GM19328 (cell line): Measurements from ENCODE around the gene PITPNB.

Experiments
- ATAC-seq: cut with Tn5 transposase; IDR thresholded peaks from one replicate; pipeline ENCODE4 v1.9.1; 2021; ENCODE audit warnings: mild to moderate bottlenecking, moderate library complexity; ENCODE audit not compliant: unreplicated experiment

The PITPNB gene

DNA sequence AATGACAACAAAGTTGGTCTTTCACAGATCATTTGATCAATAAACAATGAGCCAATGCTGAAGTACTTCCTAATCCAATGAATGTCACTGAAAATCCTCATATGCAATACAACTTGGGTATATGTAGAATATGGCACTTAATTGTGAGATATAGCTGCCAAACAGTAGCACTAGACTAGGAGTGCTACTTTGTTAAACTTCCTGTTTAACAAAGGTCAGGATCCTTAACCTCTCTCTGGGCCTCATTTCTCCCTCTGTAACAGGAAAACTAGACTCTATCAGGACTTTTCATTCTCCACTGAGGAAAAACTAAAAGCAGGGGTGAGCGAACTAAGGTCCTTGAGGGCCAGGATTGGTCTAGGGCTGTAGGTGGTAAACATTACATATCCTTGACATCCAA lies 56.1 kb downstream of the PITPNB start:
- no peak for ATAC-seq

DNA sequence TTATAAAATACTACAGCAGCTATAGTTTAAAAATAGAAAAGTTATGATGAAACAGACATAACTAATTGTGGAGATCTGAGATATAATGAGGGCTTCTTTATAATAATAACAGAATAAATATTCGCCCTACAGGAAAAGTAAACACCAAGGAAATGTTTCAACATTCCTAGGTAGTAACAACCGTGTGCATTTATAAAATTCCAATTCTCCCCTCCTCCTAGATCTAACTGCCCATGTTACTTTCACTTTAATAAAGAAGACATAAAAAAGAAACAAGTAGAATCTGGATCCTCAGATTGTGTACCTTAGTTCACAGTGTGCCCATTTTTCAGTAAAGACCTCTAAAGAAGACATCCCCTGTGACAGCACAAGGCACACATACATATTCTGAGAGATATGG lies 59.7 kb downstream of the PITPNB start:
- no peak for ATAC-seq

DNA sequence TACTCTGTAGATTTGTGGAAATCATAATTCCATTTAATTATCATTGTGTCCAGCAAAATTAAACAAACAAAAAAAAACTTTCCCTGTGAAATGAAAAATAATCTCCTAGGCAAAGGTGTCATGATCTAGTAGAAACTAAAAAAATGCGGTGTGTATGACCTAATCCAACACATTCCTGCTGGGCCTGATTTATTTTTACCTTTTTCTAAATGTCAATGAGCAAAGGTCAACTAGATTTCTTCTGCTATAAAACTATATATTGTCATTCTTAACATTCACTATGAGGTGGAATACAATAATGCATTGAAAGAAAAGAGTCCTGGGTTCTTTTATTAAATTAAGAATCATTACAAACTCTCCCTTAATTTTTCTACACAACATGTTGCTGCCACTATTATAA lies 60.4 kb downstream of the PITPNB start:
- ATAC-seq, result no peak

DNA sequence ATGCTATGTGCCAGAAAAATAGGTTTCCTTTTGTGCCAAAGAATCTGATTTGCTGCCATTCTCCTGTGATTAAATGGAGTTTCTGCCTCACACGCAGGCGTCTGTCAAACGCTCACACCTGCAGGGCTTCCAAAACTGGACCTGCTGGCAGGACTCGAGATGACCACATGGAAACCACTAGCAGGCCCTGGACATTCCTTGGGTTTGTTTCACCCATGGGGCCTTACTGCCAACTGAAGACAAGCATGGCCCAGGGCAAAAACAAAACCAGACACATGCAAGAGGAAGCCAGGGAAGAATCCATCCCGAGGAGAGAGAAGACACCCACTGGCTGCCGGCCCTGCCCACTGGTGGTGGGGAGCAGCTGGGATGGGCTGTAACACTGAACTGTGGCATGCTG lies 61.6 kb downstream of the PITPNB start:
- no peak for ATAC-seq

DNA sequence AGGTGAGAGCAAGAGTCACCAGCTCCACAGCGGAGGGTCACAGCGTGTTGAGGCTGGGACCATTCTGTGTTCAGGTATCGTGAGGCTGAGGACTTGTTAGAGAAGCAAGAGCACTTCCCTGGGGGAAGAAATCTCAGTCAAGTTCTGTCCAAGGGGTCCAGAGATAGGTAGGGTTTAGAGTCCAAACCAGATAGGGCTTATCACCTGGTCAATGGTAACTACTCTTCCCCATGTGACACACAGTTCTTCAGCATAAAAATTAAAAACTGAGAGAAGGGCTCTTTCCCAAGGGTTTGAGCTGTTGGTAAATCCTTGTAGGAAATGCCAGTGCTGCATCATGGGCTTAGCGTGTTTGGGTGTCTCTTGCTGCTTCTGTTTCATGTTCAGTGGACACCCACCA lies 62.7 kb downstream of the PITPNB start:
- no peak for ATAC-seq

GRCh38 chr22:27853424-27853823 lies 65.6 kb downstream of the PITPNB start:
- ATAC-seq, result no peak

GRCh38 chr22:27851974-27852746 lies 66.9 kb downstream of the PITPNB start:
- ATAC-seq, result no peak

DNA sequence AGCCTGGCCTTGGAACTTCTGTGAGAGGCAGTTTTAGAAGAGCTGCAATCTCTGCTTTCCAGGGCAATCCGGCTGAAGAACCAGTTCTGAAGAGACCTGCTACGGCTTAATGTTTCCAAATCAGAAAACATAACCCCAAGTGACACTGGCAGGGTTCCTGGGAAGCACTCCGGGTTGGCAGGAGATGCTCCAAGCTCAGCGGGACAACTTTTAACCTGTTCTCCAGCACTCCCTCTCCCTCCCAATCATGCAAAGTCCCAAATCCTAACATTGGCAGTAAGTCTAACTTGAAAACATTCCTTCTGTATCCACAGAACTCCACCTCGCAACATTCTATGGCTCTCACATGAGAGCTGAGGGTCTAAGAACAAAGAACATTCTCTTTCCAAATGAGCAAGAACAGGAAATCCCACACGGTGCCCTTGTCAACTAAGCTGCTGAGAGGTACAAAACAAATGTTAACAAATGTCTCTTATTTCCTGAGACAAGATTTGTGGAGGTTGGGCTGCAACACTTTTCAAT lies 69.0 kb downstream of the PITPNB start:
- ATAC-seq, result no peak

- no peak for ATAC-seq
These were observed 71.1 kb downstream of the PITPNB start for GRCh38 chr22:27848005-27848404.

DNA sequence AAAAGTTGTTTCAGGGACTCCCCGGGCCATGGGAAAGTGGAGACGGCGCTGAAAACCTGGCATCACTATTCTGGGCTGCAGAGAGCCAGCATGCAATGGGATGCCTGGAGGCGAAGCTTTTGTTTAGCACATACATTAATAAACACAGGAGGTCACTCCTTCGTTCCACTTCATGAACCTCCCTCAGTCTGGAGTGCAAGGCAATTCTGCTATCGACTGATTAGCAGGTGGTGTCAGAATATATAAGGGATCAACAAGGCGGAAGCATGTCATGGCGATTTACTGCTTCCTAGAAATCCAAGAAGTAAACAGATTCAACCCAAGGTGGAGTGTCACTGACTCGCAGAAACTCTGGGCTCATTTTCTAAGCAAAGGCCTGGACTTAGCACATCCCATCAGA lies 72.1 kb downstream of the PITPNB start:
- ATAC-seq, result no peak

- ATAC-seq, result no peak
These were observed 72.8 kb downstream of the PITPNB start for GRCh38 chr22:27846248-27846757.

DNA sequence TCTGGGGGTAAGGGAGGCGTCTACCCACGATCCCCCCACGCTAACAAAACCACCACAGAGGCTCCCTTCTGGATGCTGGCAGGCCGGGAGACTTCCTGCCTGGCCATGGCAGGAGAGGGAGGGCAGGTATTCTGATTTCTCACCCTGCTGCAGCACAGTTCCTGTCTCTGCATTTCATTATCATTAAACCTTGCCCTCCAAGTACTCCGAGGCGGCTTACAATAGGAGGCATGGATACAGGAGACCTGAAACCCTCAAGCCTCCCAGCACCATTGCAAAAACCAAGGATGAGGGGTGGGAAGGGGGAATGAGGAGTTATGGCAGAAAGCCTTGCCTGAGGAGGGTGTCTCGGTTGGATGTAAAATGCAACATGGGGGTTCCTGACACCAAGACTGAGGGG lies 73.4 kb downstream of the PITPNB start:
- no peak for ATAC-seq

GRCh38 chr22:27844656-27845591 lies 74.1 kb downstream of the PITPNB start:
- no peak for ATAC-seq

DNA sequence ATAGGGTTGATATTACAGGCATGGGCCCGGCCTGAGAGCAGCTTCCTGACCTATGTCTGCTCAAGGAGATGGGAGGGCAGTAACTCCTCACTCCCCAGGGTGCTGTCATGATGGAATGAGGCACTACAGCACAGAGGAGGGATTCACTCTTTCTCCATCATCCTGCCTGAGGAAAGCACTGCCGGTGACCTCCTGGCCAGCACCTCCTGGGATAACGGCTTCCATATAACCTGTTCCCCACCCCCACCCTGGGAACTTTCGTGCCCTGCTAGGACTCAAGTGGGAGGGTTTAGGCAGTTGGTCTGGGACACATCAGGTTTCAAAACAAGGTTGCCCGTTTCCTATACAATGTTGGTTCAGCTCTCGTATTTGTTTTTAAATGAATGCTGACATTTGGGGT lies 74.8 kb downstream of the PITPNB start:
- no peak for ATAC-seq

GRCh38 chr22:27843441-27843840 lies 75.6 kb downstream of the PITPNB start:
- ATAC-seq, result no peak

- ATAC-seq, result no peak
These were observed 76.2 kb downstream of the PITPNB start for GRCh38 chr22:27842669-27843431.

DNA sequence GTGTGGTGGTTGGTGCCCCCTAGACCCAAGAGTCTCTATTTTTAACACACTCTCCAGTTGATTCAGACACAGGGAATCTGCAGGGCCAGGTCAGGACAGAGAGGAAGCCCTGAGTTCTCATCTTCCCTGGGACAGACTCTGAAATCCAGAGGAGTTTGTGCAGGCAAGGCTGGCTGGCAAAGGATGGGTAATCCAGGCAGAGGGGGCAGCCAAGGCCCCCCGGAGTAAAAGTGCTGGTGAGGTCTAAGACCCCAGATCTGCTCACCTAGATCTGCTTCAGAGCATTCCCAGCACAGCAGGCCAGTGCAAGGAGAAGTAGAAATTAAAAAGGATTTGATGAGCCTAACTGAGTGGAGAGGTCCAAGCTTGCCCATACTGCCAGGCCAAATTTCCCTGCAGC lies 76.9 kb downstream of the PITPNB start:
- ATAC-seq, result no peak

DNA sequence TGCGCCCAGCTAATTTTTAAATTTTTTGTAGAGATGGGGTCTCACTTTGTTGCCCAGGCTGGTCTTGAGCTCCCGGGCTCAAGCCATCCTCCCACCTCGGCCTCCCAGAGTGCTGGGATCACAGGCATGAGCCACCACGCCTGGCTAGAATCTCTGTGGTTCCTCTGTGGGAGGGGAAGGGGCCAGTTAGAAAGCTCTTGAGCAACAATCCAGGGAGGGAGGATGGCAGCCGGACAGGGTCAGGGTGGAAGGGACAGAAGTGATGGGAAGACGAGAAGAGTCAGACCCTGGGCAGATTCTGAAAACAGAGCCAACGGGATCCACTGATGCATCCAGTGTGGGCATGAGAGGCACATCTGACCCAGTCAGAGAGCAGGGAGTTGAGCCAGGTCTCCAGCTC lies 78.6 kb downstream of the PITPNB start:
- no peak for ATAC-seq

DNA sequence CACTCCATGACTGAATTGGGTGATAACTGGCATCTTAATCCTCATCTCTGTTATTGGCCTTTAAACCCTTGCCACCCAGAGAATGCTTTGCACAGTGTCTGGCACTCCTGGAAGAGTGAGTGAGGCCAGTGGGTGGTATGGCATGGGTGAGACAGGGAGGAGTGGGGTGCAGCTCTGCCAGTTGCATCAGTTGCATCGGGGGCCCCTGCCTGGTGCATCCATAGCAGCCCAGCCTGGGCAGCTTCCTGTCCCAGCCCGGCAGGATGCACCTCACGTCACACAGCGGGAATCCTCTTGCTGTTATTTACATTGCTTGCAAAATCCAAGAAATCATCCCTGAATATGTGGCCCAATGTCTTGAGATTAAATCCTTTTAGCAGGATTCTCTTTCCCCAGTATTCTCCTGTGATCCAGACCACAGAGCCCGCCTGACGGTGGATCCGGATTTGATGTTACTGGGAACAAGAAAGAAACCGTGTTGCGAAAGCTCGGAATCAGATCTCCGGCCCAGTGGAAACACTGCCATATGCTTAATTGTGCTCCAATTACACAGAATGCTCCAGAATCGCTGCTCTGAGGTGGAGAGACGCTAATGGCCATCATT lies 79.9 kb downstream of the PITPNB start:
- ATAC-seq, result no peak

DNA sequence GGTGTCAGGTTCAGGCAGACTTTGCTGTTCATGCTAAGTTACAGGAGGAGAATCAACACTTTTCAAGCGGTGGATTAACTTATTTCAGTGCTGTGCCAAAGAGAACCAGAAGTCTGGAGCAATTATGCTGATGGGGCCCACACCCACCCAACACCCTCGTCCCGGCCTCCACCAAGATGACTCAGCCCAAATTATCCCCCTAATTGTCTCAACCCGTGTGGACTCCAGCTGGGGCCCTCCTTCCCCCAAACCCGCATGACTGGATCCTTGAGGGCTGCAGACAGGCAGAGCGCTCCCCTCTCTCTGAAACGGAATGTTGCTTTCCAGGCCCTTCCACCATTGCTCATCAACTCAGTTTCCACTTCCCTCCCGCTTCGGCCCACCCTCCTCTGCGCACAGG lies 82.9 kb downstream of the PITPNB start:
- ATAC-seq, result no peak

DNA sequence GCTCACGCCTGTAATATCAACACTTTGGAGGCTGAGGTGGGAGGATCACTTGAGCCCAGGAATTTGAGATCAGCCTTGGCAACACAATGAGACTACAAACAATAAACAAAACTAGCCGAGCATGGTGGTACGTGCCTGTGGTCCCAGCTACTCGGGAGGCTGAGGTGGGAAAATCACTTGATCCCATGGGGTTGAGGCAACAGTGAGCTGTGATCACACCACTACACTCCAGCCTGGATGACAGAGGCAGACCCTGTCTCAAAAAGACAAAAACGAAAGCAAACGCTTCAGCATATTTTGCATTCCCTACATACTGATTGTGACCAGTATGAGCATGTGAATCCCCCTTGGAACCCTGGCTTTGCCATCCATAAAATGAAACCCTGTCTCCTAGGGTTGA lies 83.6 kb downstream of the PITPNB start:
- no peak for ATAC-seq
